HCT116 (cell line): ENCODE data around the gene FYCO1. TPM values are rescaled to one million over a fixed set of nuclear protein-coding genes. Genes with fewer than 3 reads are reported as not detected.

Experiments
- ATAC-seq: fragments of 200-7000 bp; cut with Tn5 transposase; 2 replicates; pipeline ENCODE4 v1.9.1; 2020; ENCODE audit warnings: mild to moderate bottlenecking, moderate library complexity
- BruUV-seq: library from RNA; stranded (reverse); fragments of 400-500 nt; replicated peaks from 2 replicates; lab custom pipeline; 2021; lab: Mats Ljungman, UMichigan
- CTCF ChIA-PET: fragments of 300-600 bp; sonication (Branson Sonifier 250); formaldehyde crosslinking; loops from one replicate; lab custom pipeline; 2021; ENCODE audit warnings: antibody characterized with exemption; lab: Charles Lee
- POLR2A ChIA-PET: fragments of 300-600, 350-600 bp; sonication (Branson Sonifier 250); formaldehyde crosslinking; loops from one replicate; lab custom pipeline; 2021; ENCODE audit warnings: antibody characterized with exemption; lab: Charles Lee
- RAD21 ChIA-PET, 2 experiments: fragments of 300-600 bp; sonication (Branson Sonifier 250); formaldehyde crosslinking; loops; one replicate each; lab custom pipeline; 2023; ENCODE audit warnings: low total read pairs in 2 of 2; ENCODE audit not compliant: uncharacterized antibody in 2 of 2, unreplicated experiment in 2 of 2, low non-redundant PET in 1 of 2; lab: Charles Lee
- DNase-seq: peaks from one replicate; pipeline ENCODE4 v3.0.0-alpha.2; 2010; ENCODE audit warnings: low read depth, low spot score
- H2AFZ ChIP-seq: fragments of 200-600 bp; shearing (Covaris generic), sonication (generic); 2 replicates; pipeline ENCODE4 v1.6.1; 2017; ENCODE audit warnings: low read depth, mixed run types, mixed read lengths, antibody characterized with exemption, low read length; ENCODE audit not compliant: poor library complexity, severe bottlenecking
- H3K27ac ChIP-seq: 2 replicates; pipeline ENCODE4 v1.5.1; 2012; ENCODE audit warnings: low read depth, low read length
- H3K27me3 ChIP-seq: fragments of 200-600 bp; sonication (generic); 2 replicates; pipeline ENCODE4 v1.6.1; 2016; ENCODE audit warnings: mixed run types, low read length, mixed read lengths; ENCODE audit not compliant: insufficient read depth
- H3K36me3 ChIP-seq, 2 experiments: fragments of 200-500 bp in 1 of 2; fragments of 200-600 bp in 1 of 2; sonication (Bioruptor generic) in 1 of 2; sonication (generic) in 1 of 2; 2 replicates each; pipeline versions ENCODE4 v1.5.1 to v1.6.1; 2014 to 2016; ENCODE audit warnings: low read length in 2 of 2, inconsistent platforms in 1 of 2, mixed read lengths in 1 of 2, mixed run types in 1 of 2; ENCODE audit not compliant: insufficient read depth in 2 of 2, control insufficient read depth in 1 of 2
- H3K4me1 ChIP-seq, 2 experiments: fragments of 200-600 bp in 1 of 2; sonication (generic) in 1 of 2; 2 replicates each; pipeline versions ENCODE4 v1.5.1 to v1.6.1; 2012 to 2017; ENCODE audit warnings: low read length in 2 of 2, inconsistent platforms in 1 of 2, mild to moderate bottlenecking in 1 of 2, mixed read lengths in 1 of 2, mixed run types in 1 of 2, moderate library complexity in 1 of 2; ENCODE audit not compliant: insufficient read depth in 2 of 2, control insufficient read depth in 1 of 2
- H3K4me2 ChIP-seq: fragments of 200-600 bp; sonication (generic); 2 replicates; pipeline ENCODE4 v1.6.1; 2017; ENCODE audit warnings: mixed run types, low read length, mixed read lengths
- H3K4me3 ChIP-seq, 2 experiments: fragments of 200-600 bp in 1 of 2; sonication (generic) in 1 of 2; replicated peaks in 1 of 2; 2 replicates each; pipeline ENCODE4 v1.5.1; 2011 to 2016; ENCODE audit warnings: low read length in 2 of 2, control low read depth in 1 of 2, low read depth in 1 of 2, mild to moderate bottlenecking in 1 of 2, mixed read lengths in 1 of 2, mixed run types in 1 of 2
- H3K79me2 ChIP-seq: fragments of 200-600 bp; sonication (generic); 2 replicates; pipeline ENCODE4 v1.6.1; 2017; ENCODE audit warnings: mild to moderate bottlenecking, mixed run types, low read length, moderate library complexity, mixed read lengths; ENCODE audit not compliant: insufficient read depth
- H3K9ac ChIP-seq: fragments of 200-600 bp; sonication (generic); 2 replicates; pipeline ENCODE4 v1.6.1; 2016; ENCODE audit warnings: low read length, mixed read lengths
- H3K9me2 ChIP-seq: fragments of 200-600 bp; sonication (generic), shearing (Covaris generic); 2 replicates; pipeline ENCODE4 v1.6.1; 2017; ENCODE audit warnings: mixed run types, mild to moderate bottlenecking, moderate library complexity; ENCODE audit not compliant: insufficient read depth
- H3K9me3 ChIP-seq, 2 experiments: fragments of 200-500 bp in 1 of 2; fragments of 200-600 bp in 1 of 2; sonication (Bioruptor generic) in 1 of 2; sonication (generic) in 1 of 2; 2 replicates each; pipeline ENCODE4 v1.6.1; 2014 to 2017; ENCODE audit warnings: low read length in 2 of 2, mixed read lengths in 2 of 2, inconsistent platforms in 1 of 2, low read depth in 1 of 2, mild to moderate bottlenecking in 1 of 2, mixed run types in 1 of 2, moderate library complexity in 1 of 2; ENCODE audit not compliant: control insufficient read depth in 1 of 2, insufficient read depth in 1 of 2
- H4K20me1 ChIP-seq: fragments of 200-600 bp; sonication (generic), shearing (Covaris generic); 2 replicates; pipeline ENCODE4 v1.6.1; 2017; ENCODE audit warnings: mixed run types, mild to moderate bottlenecking, moderate library complexity; ENCODE audit not compliant: insufficient read depth
- ATF3 ChIP-seq: IDR thresholded peaks from 2 replicates; pipeline ENCODE4 v1.6.1; 2012
- CBX3 ChIP-seq: IDR thresholded peaks from 2 replicates; pipeline ENCODE4 v1.6.1; 2012; ENCODE audit warnings: low read depth
- CEBPB ChIP-seq: IDR thresholded peaks from 2 replicates; pipeline ENCODE4 v1.6.1; 2012; ENCODE audit warnings: low read depth
- CTCF ChIP-seq, 3 experiments: fragments of 200-600 bp in 1 of 3; sonication (generic) in 1 of 3; IDR thresholded peaks in 2 of 3; conservative IDR thresholded peaks in 1 of 3; 2 replicates each; pipeline ENCODE4 v1.5.1; 2012 to 2017; ENCODE audit warnings: low read depth in 2 of 3, low read length in 2 of 3, antibody characterized with exemption in 1 of 3, borderline replicate concordance in 1 of 3, control low read depth in 1 of 3, mild to moderate bottlenecking in 1 of 3, mixed read lengths in 1 of 3, mixed run types in 1 of 3, moderate library complexity in 1 of 3; ENCODE audit not compliant: insufficient read depth in 1 of 3
- EGR1 ChIP-seq: IDR thresholded peaks from 2 replicates; pipeline ENCODE4 v1.6.1; 2012; ENCODE audit warnings: low read depth
- ELF1 ChIP-seq: IDR thresholded peaks from 2 replicates; pipeline ENCODE4 v1.6.1; 2012; ENCODE audit warnings: low read depth, borderline replicate concordance
- EZH2 ChIP-seq: fragments of 200-600 bp; sonication (generic); IDR thresholded peaks from 2 replicates; pipeline ENCODE4 v1.6.1; 2017; ENCODE audit warnings: antibody characterized with exemption, mixed run types
- EZH2phosphoT487 ChIP-seq: fragments of 200-600 bp; IDR thresholded peaks from 2 replicates; pipeline ENCODE4 v1.6.1; 2018; ENCODE audit warnings: antibody characterized with exemption, borderline replicate concordance
- FOSL1 ChIP-seq: IDR thresholded peaks from 2 replicates; pipeline ENCODE4 v1.6.1; 2012; ENCODE audit warnings: low read depth
- JUND ChIP-seq: IDR thresholded peaks from 2 replicates; pipeline ENCODE4 v1.6.1; 2012
- MAX ChIP-seq: IDR thresholded peaks from 2 replicates; pipeline ENCODE4 v1.6.1; 2012
- POLR2A ChIP-seq: IDR thresholded peaks from 2 replicates; pipeline ENCODE4 v1.7.0; 2011; ENCODE audit warnings: borderline replicate concordance; ENCODE audit not compliant: insufficient read depth, insufficient read length; ENCODE audit errors: extremely low read depth
- POLR2AphosphoS5 ChIP-seq: IDR thresholded peaks from 2 replicates; pipeline ENCODE4 v1.6.1; 2011; ENCODE audit warnings: mild to moderate bottlenecking, low read depth, low read length, moderate library complexity
- RAD21 ChIP-seq: IDR thresholded peaks from 2 replicates; pipeline ENCODE4 v1.6.1; 2012; ENCODE audit warnings: low read depth, mild to moderate bottlenecking
- SIN3A ChIP-seq: IDR thresholded peaks from 2 replicates; pipeline ENCODE4 v1.6.1; 2012; ENCODE audit warnings: low read depth
- SP1 ChIP-seq: IDR thresholded peaks from 2 replicates; pipeline ENCODE4 v1.6.1; 2012; ENCODE audit warnings: low read depth
- SRF ChIP-seq: IDR thresholded peaks from 2 replicates; pipeline ENCODE4 v1.6.1; 2012; ENCODE audit warnings: low read depth
- ZBTB33 ChIP-seq: IDR thresholded peaks from 2 replicates; pipeline ENCODE4 v1.6.1; 2011; ENCODE audit warnings: mild to moderate bottlenecking, low read length, moderate library complexity; ENCODE audit not compliant: insufficient replicate concordance; ENCODE audit errors: extremely low read depth
- ZFX ChIP-seq: fragments of 450-650 bp; IDR thresholded peaks from 2 replicates; pipeline ENCODE4 v1.6.1; 2017
- ZNF274 ChIP-seq: fragments of 200-500 bp; sonication (Bioruptor generic); IDR thresholded peaks from 2 replicates; pipeline ENCODE4 v1.6.1; 2014; ENCODE audit warnings: mild to moderate bottlenecking, low read depth, low read length, inconsistent platforms
- intact Hi-C: fragments of 100-400 bp; cut with micrococcal nuclease; formaldehyde crosslinking; loops from 2 replicates; pipeline ENCODE4 v1.10.0; 2022
- total RNA-seq: library from RNA; stranded (reverse); gene quantifications from one replicate; pipeline ENCODE4 v1.2.1, GENCODE V29; 2021; ENCODE audit not compliant: unreplicated experiment

FYCO1 gene
- total RNA-seq, 1 experiment from 2014 or later = 15.8 TPM

- H3K4me1 ChIP-seq = no peaks in the 10 kb centered on the region
- TF ChIP-seq CTCF (IDR thresholded peaks at IDR 0.05 in 2 of 3, conservative IDR thresholded peaks at IDR 0.05 in 1 of 3; ENCODE audit: borderline replicate concordance in 1 of 3, insufficient read depth in 1 of 3, low read depth in 2 of 3, low read length in 2 of 3) (no peak), POLR2AphosphoS5 (no peak), SP1 (no peak), SIN3A (no peak), ATF3 (no peak), FOSL1 (no peak), ZFX (no peak), CBX3 (no peak), ZNF274 (no peak), EZH2 (no peak), JUND (no peak), ZBTB33 (no peak), EGR1 (no peak), MAX (no peak), RAD21 (no peak), EZH2phosphoT487 (no peak), SRF (no peak), POLR2A (no peak), ELF1 (no peak), CEBPB (no peak)
- TF ChIP-seq, all 23 proteins: peak for 0
- no peak overlapping the region for H2AFZ ChIP-seq
- no peak overlapping the region for H3K4me3 ChIP-seq
- ChIA-PET CTCF (no interaction called here), RAD21 (no interaction called here), POLR2A (interaction anchor here (0.6 kb wide), 1 partner anchor 54 kb away, joined by 4 read pairs; no protein-coding TSS in a partner anchor)
- intact Hi-C loops = no loop called here
- H3K4me2 ChIP-seq = no peak overlapping the region
- no peaks in the 10 kb centered on the region for H3K9me3 ChIP-seq
- H3K9me2 ChIP-seq = no peaks in the 10 kb centered on the region
- no peaks in the 10 kb centered on the region for H3K36me3 ChIP-seq
- H4K20me1 ChIP-seq = no peaks in the 10 kb centered on the region
- ATAC-seq (no peak), DNase-seq (no peak)
- no peaks in the 10 kb centered on the region for H3K79me2 ChIP-seq
- H3K27ac ChIP-seq = no peak overlapping the region
- no peak overlapping the region for H3K9ac ChIP-seq
- H3K27me3 ChIP-seq = no peaks in the 10 kb centered on the region
- no TSS peak for BruUV-seq
Measured at GRCh38 chr3:46012246-46012645, 16.6 kb upstream of the FYCO1 start.
